Hepatocyte (in vitro differentiated cells): ENCODE measurements around the gene PINLYP.

Experiments
- EZH2 ChIP-seq: fragments of 200-600 bp; sonication (generic); IDR thresholded peaks from 2 replicates; pipeline ENCODE4 v1.6.1; 2016; ENCODE audit warnings: antibody characterized with exemption, mild to moderate bottlenecking, borderline replicate concordance
- EZH2phosphoT487 ChIP-seq: fragments of 200-600 bp; sonication (generic); IDR thresholded peaks from one replicate; pipeline ENCODE4 v1.6.1; 2018; ENCODE audit warnings: antibody characterized with exemption, mild to moderate bottlenecking, low read depth, moderate library complexity; ENCODE audit not compliant: unreplicated experiment, severe bottlenecking
- TF ChIP-seq, protein P1 (sequence below): fragments of 200-600 bp; sonication (generic); IDR thresholded peaks from 2 replicates; pipeline ENCODE4 v1.5.1; 2016; ENCODE audit warnings: antibody characterized with exemption, mild to moderate bottlenecking; ENCODE audit not compliant: poor library complexity

GRCh38 chr19:43598445-43599240 lies 23.0 kb downstream of the PINLYP start:
- TF ChIP-seq, protein P1, sequence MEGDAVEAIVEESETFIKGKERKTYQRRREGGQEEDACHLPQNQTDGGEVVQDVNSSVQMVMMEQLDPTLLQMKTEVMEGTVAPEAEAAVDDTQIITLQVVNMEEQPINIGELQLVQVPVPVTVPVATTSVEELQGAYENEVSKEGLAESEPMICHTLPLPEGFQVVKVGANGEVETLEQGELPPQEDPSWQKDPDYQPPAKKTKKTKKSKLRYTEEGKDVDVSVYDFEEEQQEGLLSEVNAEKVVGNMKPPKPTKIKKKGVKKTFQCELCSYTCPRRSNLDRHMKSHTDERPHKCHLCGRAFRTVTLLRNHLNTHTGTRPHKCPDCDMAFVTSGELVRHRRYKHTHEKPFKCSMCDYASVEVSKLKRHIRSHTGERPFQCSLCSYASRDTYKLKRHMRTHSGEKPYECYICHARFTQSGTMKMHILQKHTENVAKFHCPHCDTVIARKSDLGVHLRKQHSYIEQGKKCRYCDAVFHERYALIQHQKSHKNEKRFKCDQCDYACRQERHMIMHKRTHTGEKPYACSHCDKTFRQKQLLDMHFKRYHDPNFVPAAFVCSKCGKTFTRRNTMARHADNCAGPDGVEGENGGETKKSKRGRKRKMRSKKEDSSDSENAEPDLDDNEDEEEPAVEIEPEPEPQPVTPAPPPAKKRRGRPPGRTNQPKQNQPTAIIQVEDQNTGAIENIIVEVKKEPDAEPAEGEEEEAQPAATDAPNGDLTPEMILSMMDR: no peak
- TF ChIP-seq EZH2 (no peak), EZH2phosphoT487 (no peak)
